Stromal cell of bone marrow (primary cell): ENCODE results near the gene TIGIT.

Experiments used
- DNase-seq: peaks from one replicate; pipeline ENCODE4 v3.0.0-alpha.2; 2012; ENCODE audit warnings: low read depth

TIGIT gene

DNA sequence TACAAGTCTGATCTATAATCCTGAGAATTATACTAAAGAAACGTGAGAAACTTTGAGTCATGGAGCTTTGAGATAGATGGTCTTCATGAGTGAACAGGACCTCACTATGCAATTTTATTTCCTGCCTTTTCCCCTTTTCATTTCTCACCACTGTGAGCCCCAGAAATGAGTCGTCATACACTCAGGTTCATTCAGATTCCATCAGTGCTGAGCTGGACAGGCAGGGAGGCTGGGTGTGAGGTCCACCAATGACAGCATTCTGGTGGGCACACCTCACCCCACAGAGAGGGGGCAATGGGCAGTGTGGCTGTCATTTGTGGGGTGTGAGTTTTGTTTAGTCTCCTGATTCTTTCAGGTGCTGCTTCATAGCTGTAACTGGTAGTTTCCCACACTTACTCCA lies 16.9 kb downstream of the TIGIT start:
- DNase-seq, result no peak

DNA sequence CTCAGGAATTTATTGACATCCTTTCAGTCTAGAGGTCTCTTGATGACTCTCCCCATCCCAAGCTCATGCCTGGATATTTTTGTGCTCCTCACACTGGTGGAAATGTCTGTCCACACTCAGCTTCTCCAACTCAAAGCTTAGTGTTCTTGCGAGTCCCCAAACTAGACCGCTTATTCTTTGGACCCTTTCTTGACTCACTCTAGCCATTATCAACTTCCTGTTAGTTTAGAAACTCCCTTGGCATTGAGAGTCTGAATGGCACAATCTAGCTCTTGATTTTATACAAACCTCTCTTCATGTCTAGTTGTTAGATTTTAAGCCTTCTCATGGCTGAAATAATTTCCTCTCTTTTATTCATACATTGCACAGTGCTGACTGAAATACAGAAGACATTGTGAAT lies 19.6 kb downstream of the TIGIT start:
- no peak for DNase-seq

DNA sequence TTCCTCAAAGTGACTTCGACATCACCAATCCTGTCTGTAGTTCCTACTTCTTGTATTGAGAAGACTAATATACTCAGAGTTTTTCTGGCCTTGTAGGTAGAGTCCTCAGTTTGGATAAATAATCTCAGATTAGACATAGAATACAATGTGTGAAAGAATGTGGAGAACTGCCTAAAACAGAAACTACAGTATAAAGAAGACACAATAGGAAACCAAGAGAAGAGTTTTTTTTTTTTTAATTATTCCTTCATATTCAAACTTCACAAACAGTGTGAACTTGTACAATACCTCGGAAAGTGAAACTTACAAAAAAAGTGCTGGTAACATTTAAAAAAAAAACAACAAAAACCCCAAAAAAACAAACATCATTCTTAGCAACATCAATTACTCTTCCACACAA lies 20.5 kb downstream of the TIGIT start:
- DNase-seq, result no peak

DNA sequence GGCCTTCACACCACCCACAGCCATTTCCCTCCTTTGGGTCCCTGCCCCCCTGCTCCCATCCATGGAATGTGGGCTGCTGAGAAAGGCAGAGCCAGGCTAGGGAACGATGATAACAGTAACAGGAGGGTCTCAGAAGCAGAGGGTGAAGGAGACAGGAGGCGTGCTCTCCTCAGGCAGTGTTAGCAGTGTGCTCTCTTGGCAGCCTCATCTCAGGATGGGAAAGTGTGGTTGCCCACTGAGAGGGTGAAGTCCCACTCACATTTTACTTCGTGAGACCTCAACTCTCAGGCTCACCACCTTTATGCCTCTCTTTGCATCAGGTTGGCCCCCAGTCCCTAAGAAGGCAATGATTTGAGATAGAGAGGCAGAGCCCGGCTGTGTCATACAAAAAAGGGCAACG lies 24.5 kb downstream of the TIGIT start:
- no peak for DNase-seq

DNA sequence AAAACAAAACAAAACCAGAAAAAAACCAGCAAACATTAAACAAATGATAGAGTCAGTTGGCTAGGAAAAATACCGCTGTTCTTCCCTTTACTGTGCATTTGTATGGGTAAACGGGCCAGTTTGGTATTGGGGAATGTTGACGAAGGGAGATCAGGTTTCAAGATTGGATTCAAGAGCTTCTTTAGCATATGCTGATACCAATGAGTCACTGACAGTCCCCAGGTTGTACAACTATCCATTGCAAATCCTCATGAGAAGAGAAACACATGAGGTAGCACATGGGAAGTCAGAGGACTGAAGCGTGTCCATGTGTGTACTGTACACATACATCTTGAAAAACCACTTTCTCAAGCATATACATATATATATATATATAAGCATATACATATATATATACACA lies 25.6 kb downstream of the TIGIT start:
- no peak for DNase-seq

DNA sequence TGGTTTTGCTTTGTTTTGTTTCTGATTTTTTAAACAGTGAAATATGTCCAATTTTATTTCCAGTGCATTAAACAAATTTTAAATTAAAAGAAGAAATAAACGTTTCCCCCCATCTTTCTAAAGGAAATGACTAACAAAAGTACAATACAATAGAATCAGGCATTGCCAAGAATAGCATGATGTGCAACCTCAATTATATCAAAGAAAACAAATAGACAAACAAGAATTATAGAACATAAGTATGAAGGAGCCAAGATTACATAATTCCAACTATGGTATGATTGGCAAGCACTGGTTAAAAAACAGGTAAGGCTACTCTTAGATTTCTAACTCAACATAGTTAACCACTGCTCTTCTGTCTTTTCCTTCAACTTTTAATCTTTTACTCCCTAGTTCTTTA lies 26.4 kb downstream of the TIGIT start:
- no peak for DNase-seq

DNA sequence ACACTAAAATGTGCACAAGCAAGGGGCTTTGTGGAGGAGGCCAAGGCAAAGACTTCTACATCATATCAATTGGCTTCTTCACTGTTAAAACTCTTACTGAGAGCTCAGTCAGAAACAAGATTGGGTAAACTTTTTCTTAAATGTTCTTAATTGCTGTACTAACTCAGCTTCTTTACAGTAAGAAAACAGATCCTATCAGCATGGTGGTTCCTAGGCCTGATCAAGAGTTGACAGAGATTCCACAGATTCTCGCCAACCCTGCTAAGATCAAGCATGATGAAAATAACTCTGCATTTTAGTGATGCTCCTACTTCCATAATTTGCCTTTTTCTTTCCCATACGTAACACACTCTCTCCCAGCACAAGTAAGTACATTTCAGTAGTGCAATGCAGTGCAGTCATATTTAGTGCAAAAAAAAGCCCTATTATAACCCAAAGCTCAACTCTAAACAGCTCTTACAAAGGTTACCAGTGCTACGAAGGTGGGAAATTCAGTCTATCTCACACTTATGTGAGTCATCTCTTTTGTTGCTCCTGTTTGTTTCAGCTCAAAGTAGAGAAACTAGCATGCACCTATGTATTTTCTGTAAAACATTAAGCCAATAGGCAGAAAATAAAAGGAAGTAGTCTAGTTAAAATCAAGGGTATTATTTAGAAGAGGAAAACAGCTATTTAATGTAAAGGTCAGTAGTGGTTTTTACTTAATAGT lies 29.9 kb downstream of the TIGIT start:
- no peak for DNase-seq

DNA sequence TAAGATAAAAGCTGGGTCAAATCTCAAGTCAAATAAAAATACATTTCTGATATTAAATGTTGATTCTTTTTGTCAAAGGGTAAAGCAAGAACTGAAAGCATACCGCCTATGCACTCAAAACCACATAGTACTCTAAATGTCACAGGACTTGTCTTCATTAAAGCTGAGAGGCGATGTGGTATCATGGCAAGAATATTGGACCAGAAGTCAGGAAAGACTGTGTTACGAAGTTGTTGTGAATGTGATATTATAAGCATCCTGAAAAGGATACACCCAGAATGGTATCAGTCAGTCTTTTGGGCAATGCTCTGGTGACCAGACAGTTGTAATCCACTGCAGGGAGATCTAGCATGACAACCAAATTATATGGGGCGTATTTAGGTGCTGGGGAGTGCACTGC lies 33.8 kb downstream of the TIGIT start:
- no peak for DNase-seq

DNA sequence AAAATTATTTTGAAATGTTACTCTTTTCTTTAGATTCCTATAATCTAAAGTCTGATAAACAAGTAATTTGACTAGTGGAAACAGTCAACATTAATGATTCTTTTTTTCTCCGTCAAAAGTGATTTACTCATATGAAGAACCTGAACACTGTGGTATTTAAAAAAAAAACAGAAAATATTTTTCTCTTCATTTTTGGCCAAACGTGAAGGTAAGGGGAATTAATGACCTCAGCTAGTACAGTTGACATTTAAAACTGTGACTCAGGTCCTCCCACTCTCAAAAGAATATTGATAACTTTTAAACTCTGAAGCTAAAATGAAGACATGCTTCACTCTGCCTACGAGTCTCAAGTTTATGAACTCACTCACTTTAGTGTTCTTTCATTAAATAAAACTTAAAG lies 34.5 kb downstream of the TIGIT start:
- no peak for DNase-seq

DNA sequence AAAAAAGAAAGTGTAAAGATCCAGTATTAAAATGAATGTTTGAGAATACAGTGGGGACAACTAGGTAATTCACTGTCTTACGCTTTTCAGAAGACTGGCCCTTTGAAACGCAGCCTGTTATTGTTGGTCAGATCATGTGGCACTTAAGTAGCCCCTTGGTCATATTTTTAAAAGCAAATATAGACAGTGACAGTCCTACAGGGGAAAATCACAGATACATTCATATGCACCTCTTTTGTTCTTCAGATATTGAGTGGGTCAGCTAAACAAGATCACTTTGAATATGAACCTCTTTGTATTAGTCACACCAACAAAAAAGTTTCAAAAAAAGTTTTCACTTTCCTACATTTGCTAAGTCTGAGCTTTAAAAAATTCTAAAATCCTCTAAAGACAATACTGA lies 36.0 kb downstream of the TIGIT start:
- DNase-seq, result no peak

DNA sequence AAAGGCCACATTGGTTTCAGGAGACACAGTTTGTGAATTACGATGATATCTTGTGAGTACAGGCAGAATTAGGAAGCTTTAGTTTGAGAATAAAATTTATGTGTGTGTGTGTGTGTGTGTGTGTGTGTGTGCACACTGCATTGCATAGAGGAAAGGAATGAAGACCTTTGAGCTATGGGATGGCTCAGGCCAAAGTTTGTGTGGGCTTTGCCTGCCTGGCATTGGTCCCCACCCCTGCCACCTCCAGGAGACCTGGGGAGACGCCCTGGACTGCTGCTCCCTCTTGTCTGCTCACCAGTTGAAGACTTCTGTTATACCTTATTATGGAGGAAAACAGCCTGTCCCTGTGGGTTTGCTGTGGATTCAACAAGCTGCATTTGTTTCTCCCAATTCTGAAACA lies 37.2 kb downstream of the TIGIT start:
- no peak for DNase-seq

DNA sequence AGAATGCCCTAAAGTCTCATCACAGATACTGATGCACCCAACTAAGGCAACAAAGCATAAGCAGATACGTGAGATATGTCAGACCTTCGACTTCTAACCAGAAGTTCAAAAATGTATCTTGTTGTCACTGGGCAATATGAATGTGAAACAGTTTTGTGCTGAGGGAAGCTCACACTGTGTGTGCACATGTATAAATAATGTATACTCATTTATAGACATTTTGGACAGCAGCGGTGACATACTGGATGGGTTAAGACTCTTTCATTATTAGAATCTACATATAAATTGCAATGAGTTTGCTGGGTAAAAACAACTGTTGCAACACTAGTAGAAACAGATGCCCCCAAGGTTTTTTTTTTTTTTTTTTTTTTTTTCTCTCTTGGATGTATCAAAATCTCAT lies 37.9 kb downstream of the TIGIT start:
- DNase-seq, result no peak

DNA sequence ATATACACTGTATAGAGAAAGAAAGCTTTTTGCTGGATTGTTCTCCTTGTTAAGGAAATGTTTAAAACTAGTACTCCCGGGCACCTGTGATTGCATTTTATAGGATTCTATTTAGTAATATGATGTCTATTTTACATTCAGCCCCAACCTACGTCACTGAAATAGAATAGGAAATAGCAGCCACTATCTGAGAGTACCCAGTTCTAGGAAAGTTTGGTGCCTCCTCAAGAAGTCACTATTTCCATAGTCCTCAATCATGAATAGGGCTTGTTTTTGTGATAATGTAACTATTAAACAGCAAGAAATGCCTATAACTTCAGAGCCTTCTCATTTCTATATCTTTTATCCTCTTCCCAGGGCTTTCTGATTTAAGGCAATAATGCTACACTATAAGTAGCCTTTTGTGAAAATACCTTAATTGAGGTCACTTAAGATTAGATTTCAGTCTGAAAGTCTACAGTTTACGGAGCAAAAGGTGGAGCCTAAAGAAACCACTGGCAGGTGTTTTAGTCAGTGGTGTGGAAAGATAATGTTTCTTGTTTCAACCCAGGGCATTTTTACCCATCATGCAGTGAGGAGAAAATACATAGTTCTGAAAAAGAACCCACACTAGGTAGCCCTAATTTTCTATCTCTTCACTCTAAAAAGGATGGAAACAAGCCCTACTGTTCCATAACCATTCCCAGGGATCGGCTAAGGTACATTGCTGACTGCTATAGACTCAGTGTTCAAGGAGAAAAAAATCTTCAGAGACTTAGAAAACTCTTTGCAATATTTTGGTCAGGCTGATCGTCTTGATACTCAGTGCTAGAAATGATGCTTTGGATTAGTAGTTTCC lies 38.7 kb downstream of the TIGIT start:
- DNase-seq, result no peak

DNA sequence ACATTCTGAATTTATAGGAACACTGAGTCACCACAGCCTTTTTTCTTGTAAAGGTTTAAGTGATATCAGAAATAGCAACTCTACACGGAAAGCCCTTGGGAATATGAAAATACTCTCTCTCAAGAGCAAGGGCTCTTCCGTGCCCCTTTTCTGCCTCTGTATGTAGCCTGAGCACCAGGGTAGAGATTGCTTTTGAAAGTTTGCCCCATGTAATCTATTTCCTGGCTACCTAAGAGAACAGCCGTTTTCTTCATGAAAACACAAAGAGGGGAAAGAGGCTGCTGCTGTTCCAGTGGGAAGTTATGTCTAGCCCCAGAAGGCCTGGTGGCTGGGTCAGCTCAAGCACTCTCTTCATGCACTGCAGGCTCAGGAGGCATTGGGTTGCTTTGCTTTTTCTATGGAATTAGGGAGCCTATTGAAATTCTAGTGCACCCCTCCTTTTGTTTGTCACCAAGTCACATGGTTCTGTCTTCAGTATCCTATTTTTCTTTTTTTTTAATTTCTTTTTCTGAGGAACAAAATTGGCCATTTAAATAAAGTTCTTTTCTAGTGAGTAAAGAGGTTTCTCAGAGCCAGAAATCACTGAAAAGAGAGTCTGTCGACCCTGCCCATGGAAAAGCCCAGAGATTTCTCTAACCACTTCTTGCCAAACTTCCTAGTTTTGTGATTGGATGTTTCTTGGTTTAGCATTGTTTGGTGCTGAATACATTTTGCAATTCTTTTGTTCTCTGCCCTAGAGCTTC lies 39.5 kb downstream of the TIGIT start:
- DNase-seq, result no peak

DNA sequence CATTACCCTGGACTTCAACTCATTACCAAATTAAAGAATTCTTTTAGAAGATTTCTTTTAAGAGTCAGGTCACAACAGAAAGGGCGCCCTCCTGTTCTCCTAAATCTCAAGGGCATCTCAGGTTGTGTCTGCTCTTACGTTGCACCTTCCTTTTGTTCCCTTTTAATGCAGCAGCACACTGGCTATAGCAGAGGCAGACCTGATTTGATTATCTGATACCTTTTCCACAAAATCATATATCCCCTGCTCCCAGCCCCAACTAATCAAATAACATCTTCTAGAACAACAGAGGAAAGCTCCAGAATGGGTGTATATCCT lies 40.1 kb downstream of the TIGIT start:
- DNase-seq, result no peak

DNA sequence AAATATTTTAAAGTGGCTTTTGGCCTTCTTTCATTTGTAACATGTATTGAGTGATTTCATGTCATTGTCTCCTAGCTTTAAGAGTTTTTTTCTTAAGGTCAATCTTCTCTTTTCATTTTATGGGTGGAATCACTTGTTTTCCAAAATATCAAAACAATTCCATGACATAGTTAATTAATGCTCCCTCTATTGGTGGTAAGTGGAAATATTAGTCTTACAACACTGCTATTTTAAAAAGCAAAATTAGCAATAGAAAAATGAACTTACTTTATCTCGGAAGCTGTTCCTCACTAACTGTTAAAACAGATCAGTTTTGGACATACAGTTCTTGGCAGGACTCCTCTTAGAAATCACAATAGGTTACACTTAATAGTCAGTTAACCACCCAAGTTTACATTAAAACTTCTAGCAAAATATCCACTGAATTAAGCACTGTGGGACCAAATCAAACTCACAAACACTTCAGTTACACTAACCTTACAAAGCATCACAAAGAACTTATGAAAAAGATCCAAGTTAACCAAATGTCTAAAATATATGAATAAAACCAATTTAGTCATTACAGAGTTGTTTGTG lies 42.4 kb downstream of the TIGIT start:
- DNase-seq, result no peak

DNA sequence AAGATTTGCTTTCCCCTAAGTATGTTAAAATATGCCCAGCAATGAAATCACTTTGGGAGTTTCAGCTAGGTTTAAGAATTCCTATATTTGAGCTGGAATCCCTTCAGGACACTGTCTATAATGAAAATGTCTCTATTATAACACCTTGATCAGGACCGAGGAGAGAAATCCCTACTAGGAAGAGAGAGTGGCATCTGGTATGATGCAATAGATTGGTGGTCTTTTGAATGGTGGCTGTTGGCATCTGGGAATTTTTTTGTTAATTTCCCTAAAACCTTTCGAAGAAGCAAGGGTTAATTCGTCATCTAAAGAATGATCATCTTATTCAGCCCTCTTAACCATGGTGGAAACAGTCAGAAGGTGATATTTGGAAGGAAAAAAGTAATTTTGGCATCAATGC lies 43.0 kb downstream of the TIGIT start:
- DNase-seq, result no peak

DNA sequence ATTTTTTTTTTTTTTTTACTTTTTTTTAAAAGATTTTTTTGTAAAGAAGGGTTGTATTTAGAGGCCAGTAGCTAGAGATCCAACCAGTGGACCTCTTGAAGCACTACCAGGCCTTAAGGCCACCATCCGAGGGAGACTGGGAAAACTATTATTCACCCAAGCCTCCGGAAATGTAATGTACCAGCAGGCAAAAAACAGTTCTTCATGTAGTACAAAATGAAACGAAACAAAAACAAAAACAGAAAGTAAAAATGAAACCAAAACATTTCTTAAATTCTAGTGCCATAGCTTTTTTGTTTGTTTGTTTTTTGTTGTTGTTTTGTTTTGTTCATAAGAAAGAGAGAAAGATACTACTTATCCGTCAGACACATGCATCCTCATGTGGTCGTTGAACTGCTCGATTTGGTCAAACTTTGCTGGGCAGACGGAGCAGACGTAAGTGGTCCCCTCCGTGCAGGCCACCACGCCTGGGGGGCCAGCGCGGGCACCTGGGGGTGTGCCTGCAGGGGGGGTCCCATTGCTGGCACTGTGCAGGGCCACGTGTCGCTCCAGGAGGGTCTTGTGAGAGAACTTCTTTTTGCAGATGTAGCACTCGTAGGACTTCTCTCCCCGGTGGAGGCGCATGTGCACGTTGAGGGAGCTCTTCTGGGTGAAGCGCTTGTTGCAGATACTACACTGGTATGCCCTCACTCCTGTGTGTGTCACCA lies 45.0 kb downstream of the TIGIT start:
- DNase-seq, result no peak

DNA sequence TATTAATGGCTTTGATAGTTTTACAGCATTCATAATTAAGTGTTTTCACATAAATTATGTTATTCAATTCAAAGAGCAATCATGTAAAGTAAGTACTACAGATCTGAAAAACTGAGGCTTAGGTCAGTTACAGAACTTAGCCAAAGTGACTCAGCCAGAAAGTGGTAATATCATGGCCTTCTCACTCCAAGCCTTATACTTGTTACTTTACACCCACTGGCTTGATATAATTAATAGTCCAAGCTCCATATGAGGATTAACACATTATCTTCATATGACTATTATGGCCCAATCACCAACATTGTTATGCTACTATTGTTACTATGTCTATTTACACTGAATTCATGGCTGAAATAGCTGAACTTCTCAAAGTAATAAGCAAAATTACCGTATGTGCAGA lies 50.7 kb downstream of the TIGIT start:
- DNase-seq, result no peak

DNA sequence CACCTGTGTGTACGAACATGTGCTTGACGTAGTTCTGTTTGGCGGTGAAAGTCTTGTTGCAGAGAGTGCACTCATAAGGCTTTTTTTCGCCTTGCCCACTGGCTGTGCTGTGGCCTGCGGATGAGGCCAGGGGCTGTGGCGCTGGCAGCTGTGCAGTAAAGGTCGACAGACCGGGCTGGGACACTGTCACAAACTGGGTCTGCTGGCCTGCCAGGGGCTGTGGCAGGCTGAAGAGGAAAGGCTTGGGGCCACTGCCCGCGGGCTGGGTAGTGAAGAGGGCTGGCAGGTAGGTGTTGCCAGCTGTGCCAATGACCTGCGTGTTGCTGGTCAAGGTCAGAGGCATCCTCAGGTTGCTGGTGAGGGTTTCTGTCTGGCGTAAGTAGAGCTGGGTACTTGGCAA lies 56.4 kb downstream of the TIGIT start:
- DNase-seq, result no peak

DNA sequence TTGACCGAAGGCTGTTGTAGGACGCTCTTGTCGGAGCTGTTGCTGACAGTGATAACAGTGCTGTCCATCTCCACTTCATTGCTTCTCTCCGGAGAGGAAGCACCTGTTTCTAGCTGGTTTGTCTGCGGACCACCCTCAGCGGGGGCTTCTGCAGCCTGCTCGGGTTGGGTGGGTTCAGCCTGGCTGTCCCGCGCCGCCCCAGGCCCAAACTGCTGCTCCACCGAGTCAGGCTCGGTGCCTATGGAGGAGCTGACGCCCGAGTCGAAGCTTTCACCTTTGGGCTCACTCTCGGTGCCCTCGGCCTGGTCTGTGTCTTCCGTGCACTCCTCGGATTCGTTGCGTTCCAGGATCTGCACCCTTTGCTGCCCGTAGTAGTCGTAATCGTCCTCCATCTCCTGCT lies 56.9 kb downstream of the TIGIT start:
- no peak for DNase-seq

DNA sequence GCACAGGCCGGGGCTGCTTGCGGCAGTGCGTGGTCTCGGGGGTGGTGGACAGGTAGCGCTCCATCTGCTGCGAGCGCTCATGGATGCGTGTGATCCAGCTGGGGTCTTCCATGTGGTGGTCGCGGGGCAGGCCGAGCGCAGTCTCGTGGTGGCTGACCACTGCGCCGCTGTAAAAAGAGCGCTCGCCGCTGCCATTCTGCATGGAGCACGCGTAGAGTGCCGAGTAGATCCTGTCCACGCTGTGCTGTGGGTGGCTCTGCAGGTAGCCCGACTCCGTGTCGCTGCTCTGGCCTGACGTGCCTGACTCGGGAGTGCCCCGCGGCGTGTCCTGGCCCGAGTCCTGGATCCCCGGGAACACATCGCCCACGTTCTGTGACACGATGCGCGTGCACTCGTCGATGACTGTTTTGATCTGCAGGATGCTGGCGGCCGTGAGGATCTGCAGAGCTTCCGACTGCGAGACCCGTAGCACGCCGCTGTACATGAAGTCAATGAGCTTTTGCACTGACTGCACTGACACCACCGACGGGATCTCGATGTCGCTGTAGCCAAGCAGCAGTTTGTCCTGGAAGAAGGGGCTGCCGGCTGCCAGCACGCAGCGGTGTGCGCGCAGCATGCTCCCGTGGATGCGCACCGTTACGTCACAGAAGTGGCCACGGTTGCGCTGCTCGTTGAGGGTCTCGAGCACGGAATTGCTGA lies 57.4 kb downstream of the TIGIT start:
- no peak for DNase-seq
